Measurements from ENCODE around the gene TKT. TPM values are rescaled to one million over a fixed set of nuclear protein-coding genes. Genes with fewer than 3 reads are reported as not detected.

Gene TKT
- total and polyA plus RNA-seq, 2 of the 13 experiments (the other 11 are each of a cell fraction or from before 2014, with no cell fraction given), result 150 to 238 TPM

- TF ChIP-seq NCOR1 (IDR thresholded peaks at IDR 0.05; ENCODE audit: borderline replicate concordance, low read length) (no peak), ATF7 (IDR thresholded peaks at IDR 0.05) (no peak), ATF7 (CRISPR knock-in tag; IDR thresholded peaks at IDR 0.05) (0 out of 2 replicates have a peak, but pooled peaks have one; percentile 22), ISL2 (CRISPR knock-in tag; IDR thresholded peaks at IDR 0.05) (peak; percentile 58), GABPA (IDR thresholded peaks at IDR 0.05; ENCODE audit: low read depth, low read length) (no peak), GABPA (CRISPR knock-in tag; IDR thresholded peaks at IDR 0.05; ENCODE audit: low read depth) (peak; percentile 29), ZNF678 (CRISPR knock-in tag; IDR thresholded peaks at IDR 0.05) (no peak), CREB1 (IDR thresholded peaks at IDR 0.05) (no peak), CREB1 (CRISPR knock-in tag; IDR thresholded peaks at IDR 0.05) (no peak), ZSCAN20 (CRISPR knock-in tag; IDR thresholded peaks at IDR 0.05; ENCODE audit: borderline replicate concordance) (0 out of 2 replicates have a peak, but pooled peaks have one; percentile 51), ZC3H4 (CRISPR knock-in tag; IDR thresholded peaks at IDR 0.05; ENCODE audit: borderline replicate concordance) (no peak), SP5 (CRISPR knock-in tag; IDR thresholded peaks at IDR 0.05; ENCODE audit: borderline replicate concordance, low read depth) (peak; percentile 22; the same call in 1 of the 2 replicates), MTF1 (CRISPR knock-in tag; IDR thresholded peaks at IDR 0.05) (no peak), HMG20A (CRISPR knock-in tag; IDR thresholded peaks at IDR 0.05; ENCODE audit: borderline replicate concordance) (0 out of 2 replicates have a peak, but pooled peaks have one; percentile 9), KAT8 (CRISPR knock-in tag; IDR thresholded peaks at IDR 0.05) (no peak), DMAP1 (CRISPR knock-in tag; IDR thresholded peaks at IDR 0.05) (peak; percentile 38; the same call in 1 of the 2 replicates), HOXA7 (CRISPR knock-in tag; IDR thresholded peaks at IDR 0.05) (no peak), ZNF558 (CRISPR knock-in tag; IDR thresholded peaks at IDR 0.05; ENCODE audit: borderline replicate concordance) (peak; percentile 47; the same call in 1 of the 2 replicates), DRAP1 (CRISPR knock-in tag; IDR thresholded peaks at IDR 0.05) (no peak), AFF4 (CRISPR knock-in tag; IDR thresholded peaks at IDR 0.05) (0 out of 2 replicates have a peak, but pooled peaks have one; percentile 33)
Observed at GRCh38 chr3:53254509-53255422, 1.1 kb downstream of the TKT start (continued).
